ENCODE measurements around the gene EMSY.
"Not testable (repeated sequence)": the region's sequence is repeated elsewhere in the genome, so short reads cannot be mapped to it uniquely, and the experiment has no call there.

The EMSY gene, protein sequence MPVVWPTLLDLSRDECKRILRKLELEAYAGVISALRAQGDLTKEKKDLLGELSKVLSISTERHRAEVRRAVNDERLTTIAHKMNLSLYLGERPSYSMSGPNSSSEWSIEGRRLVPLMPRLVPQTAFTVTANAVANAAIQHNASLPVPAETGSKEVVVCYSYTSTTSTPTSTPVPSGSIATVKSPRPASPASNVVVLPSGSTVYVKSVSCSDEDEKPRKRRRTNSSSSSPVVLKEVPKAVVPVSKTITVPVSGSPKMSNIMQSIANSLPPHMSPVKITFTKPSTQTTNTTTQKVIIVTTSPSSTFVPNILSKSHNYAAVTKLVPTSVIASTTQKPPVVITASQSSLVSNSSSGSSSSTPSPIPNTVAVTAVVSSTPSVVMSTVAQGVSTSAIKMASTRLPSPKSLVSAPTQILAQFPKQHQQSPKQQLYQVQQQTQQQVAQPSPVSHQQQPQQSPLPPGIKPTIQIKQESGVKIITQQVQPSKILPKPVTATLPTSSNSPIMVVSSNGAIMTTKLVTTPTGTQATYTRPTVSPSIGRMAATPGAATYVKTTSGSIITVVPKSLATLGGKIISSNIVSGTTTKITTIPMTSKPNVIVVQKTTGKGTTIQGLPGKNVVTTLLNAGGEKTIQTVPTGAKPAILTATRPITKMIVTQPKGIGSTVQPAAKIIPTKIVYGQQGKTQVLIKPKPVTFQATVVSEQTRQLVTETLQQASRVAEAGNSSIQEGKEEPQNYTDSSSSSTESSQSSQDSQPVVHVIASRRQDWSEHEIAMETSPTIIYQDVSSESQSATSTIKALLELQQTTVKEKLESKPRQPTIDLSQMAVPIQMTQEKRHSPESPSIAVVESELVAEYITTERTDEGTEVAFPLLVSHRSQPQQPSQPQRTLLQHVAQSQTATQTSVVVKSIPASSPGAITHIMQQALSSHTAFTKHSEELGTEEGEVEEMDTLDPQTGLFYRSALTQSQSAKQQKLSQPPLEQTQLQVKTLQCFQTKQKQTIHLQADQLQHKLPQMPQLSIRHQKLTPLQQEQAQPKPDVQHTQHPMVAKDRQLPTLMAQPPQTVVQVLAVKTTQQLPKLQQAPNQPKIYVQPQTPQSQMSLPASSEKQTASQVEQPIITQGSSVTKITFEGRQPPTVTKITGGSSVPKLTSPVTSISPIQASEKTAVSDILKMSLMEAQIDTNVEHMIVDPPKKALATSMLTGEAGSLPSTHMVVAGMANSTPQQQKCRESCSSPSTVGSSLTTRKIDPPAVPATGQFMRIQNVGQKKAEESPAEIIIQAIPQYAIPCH (N-terminal part only)

DNA sequence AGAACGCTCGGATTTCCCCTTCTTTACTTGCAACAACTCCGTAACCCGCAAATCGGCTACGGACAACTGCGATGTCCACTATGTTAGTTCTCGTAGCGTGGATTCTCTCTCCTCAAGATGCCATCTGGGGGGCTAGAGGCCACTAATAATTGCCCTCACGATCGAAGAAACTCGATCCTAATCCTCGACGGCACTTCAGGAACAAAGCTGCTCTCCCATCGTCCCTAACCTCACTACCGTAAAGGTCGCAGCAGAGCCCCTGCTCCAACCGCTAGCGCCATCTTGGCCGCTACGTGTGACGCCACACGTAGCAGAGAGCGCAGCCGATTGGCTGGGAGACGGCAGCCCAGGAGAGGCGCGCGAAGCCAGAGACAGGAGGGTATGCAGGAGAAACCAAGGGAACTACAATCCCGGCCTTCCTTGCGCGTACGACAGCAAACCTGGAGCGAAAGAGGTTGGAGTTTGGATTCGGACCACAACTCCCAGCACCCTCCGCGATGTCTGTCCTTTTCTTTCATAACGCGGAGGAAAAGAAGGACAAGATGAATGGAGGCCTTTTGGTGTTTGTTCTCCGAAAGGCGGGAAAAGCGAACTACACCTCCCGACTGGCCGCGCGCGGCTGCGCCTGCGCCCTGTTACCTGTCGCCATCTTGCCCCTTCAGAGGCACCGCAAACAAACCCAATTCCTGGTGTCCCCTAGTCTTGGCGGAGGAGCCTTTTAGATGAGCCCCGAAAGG, at the start of gene EMSY:
TSS of gene EMSY (plus strand) at position 635 of the 737 bp plus-strand sequence. CDS start 1,921 bp downstream, outside the sequence.
- Histone ChIP-seq H3K27ac (ENCODE audit: low read depth in 2 of 2, low read length in 2 of 2) (peak within 1 kb of the TSS; percentile 89 to 93), H3K27me3 (ENCODE audit: control insufficient read depth in 2 of 2, insufficient read depth in 2 of 2, low read length in 2 of 2) (no peaks in the 10 kb centered on the region), H3K36me3 (ENCODE audit: control insufficient read depth in 2 of 2, insufficient read depth in 2 of 2, low read length in 2 of 2) (peaks cover 7 to 18% of the 10 kb centered on the region in 2 donors), H3K9me3 (ENCODE audit: control insufficient read depth in 2 of 2, low read length in 2 of 2) (no peaks in the 10 kb centered on the region), H3K4me1 (ENCODE audit: control insufficient read depth in 2 of 2, insufficient read depth in 2 of 2, low read length in 2 of 2) (peaks cover 10 to 14% of the 10 kb centered on the region in 2 donors), H3K4me3 (ENCODE audit: low read length in 2 of 2) (peak within 1 kb of the TSS; percentile 97 to 100), H3K9ac (ENCODE audit: low read depth in 1 of 2, low read length in 2 of 2) (peak within 1 kb of the TSS; percentile 89 to 99)

DNA sequence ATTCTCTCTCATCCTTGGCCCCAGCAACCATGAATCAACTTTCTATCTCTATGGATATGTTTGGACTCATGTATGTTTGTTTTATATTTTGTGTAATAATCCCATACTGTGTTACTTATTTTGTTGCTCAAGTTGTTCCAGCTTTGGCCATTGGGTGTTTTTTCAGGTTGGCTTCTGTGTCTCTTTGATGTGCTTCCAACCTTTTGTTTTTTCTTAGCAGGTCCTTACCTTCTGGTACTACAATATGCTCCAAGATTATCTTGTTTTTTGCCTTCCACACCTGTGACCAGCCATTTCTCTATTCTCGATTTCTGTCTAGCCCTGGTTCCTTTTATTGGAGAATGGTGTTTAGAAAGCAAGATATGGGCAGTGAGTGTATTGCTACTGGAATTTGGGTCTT, 49.5 kb upstream of the EMSY start:
- Histone ChIP-seq H3K4me1 (ENCODE audit: control insufficient read depth in 2 of 2, insufficient read depth in 2 of 2, low read length in 2 of 2) (peaks cover 0 to 4% of the 10 kb centered on the region in 2 donors), H3K27ac (ENCODE audit: low read depth in 2 of 2, low read length in 2 of 2) (no peak overlapping the region), H3K36me3 (ENCODE audit: control insufficient read depth in 2 of 2, insufficient read depth in 2 of 2, low read length in 2 of 2) (no peaks in the 10 kb centered on the region), H3K9me3 (ENCODE audit: control insufficient read depth in 2 of 2, low read length in 2 of 2) (no peaks in the 10 kb centered on the region), H3K9ac (ENCODE audit: low read depth in 1 of 2, low read length in 2 of 2) (no peak overlapping the region), H3K27me3 (ENCODE audit: control insufficient read depth in 2 of 2, insufficient read depth in 2 of 2, low read length in 2 of 2) (no peaks in the 10 kb centered on the region), H3K4me3 (ENCODE audit: low read length in 2 of 2) (no peak overlapping the region)

DNA sequence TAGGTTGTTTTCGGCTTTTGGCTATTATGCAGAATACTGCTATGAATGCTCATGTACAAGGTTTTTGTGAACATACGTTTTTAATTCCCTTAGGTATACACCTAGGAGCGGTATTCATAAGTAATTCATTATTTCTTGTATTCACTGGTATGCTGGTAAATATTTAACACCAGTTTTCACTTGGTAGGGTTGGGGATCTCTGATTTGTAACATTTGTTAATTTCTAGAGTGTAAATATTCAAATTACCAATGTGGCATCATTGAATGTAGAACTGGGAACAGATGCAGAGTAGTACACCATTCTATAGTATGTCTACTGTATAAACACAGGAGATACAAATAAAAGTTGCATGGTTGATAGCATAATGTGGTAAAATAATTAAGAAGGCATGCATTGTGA, 47.4 kb upstream of the EMSY start:
- Histone ChIP-seq H3K4me1 (ENCODE audit: control insufficient read depth in 2 of 2, insufficient read depth in 2 of 2, low read length in 2 of 2) (no peaks in the 10 kb centered on the region), H3K36me3 (ENCODE audit: control insufficient read depth in 2 of 2, insufficient read depth in 2 of 2, low read length in 2 of 2) (no peaks in the 10 kb centered on the region), H3K27me3 (ENCODE audit: control insufficient read depth in 2 of 2, insufficient read depth in 2 of 2, low read length in 2 of 2) (no peaks in the 10 kb centered on the region), H3K4me3 (ENCODE audit: low read length in 2 of 2) (no peak overlapping the region), H3K9ac (ENCODE audit: low read depth in 1 of 2, low read length in 2 of 2) (no peak overlapping the region), H3K9me3 (ENCODE audit: control insufficient read depth in 2 of 2, low read length in 2 of 2) (no peaks in the 10 kb centered on the region), H3K27ac (ENCODE audit: low read depth in 2 of 2, low read length in 2 of 2) (no peak overlapping the region)

DNA sequence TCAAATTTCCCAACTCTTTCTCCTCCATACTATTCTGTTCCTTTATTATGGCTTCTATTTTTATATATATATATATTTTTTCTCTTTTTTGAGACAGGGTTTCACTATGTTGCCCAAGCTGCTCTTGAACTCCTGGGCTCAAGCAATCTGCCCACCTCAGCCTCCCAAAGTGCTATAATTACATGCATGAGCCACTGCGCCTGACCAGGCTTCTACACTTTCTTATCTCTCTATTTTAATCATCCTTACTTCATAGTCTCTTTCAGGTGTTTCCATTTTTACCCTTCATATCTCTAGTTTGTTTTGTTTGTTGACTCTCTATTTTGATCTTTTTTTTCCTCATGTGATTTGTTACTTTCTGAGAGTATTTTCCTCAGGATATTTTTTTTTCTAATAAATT, 43.9 kb upstream of the EMSY start:
- Histone ChIP-seq H3K9ac (ENCODE audit: low read depth in 1 of 2, low read length in 2 of 2) (no peak overlapping the region), H3K9me3 (ENCODE audit: control insufficient read depth in 2 of 2, low read length in 2 of 2) (no peaks in the 10 kb centered on the region), H3K27ac (ENCODE audit: low read depth in 2 of 2, low read length in 2 of 2) (no peak overlapping the region), H3K27me3 (ENCODE audit: control insufficient read depth in 2 of 2, insufficient read depth in 2 of 2, low read length in 2 of 2) (no peaks in the 10 kb centered on the region), H3K4me3 (ENCODE audit: low read length in 2 of 2) (no peak overlapping the region), H3K36me3 (ENCODE audit: control insufficient read depth in 2 of 2, insufficient read depth in 2 of 2, low read length in 2 of 2) (no peaks in the 10 kb centered on the region), H3K4me1 (ENCODE audit: control insufficient read depth in 2 of 2, insufficient read depth in 2 of 2, low read length in 2 of 2) (no peaks in the 10 kb centered on the region)

DNA sequence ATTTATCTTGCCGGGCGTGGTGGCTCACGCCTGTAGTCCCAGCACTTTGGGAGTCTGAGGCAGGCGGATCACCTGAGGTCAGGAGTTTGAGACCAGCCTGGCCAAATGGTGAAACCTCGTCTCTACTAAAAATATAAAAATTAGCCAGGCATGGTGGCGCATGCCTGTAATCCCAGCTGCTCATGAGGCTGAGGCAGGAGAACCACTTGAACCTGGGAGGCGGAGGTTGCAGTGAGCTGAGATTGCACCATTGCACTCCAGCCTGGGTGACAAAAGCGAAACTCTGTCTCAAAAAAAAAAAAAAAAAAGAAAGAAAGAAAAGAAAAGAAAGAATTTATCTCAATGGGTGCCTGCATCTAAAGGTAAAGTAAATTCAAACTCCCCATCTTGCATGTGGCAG, 43.3 kb upstream of the EMSY start:
- H3K9me3 ChIP-seq (ENCODE audit: control insufficient read depth in 2 of 2, low read length in 2 of 2); H3K9ac ChIP-seq (ENCODE audit: low read depth in 1 of 2, low read length in 2 of 2); H3K36me3 ChIP-seq (ENCODE audit: control insufficient read depth in 2 of 2, insufficient read depth in 2 of 2, low read length in 2 of 2); H3K27ac ChIP-seq (ENCODE audit: low read depth in 2 of 2, low read length in 2 of 2); H3K27me3 ChIP-seq (ENCODE audit: control insufficient read depth in 2 of 2, insufficient read depth in 2 of 2, low read length in 2 of 2); H3K4me3 ChIP-seq (ENCODE audit: low read length in 2 of 2); H3K4me1 ChIP-seq (ENCODE audit: control insufficient read depth in 2 of 2, insufficient read depth in 2 of 2, low read length in 2 of 2): not testable (repeated sequence)

DNA sequence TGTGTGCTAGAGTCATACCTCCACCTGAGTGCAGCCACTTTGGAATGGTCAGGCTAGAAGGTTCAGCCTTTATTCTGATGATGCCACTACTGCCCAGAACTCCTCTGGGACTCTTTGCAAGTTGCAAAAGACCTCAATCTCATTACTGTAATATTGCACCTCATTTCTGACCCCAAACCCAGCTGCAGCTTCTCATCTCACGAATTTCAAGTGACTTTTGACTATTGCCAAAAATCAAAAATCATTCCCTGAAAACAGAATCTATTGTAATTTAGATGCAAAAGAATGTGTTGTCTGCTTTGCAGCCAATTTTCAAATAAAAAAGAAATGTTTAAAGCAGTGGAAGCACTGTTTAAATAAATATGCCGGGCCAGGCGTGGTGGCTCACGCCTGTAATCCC, 38.5 kb upstream of the EMSY start:
- Histone ChIP-seq H3K4me3 (ENCODE audit: low read length in 2 of 2) (no peak overlapping the region), H3K9ac (ENCODE audit: low read depth in 1 of 2, low read length in 2 of 2) (no peak overlapping the region), H3K36me3 (ENCODE audit: control insufficient read depth in 2 of 2, insufficient read depth in 2 of 2, low read length in 2 of 2) (no peaks in the 10 kb centered on the region), H3K27me3 (ENCODE audit: control insufficient read depth in 2 of 2, insufficient read depth in 2 of 2, low read length in 2 of 2) (no peaks in the 10 kb centered on the region), H3K9me3 (ENCODE audit: control insufficient read depth in 2 of 2, low read length in 2 of 2) (no peaks in the 10 kb centered on the region), H3K27ac (ENCODE audit: low read depth in 2 of 2, low read length in 2 of 2) (no peak overlapping the region), H3K4me1 (ENCODE audit: control insufficient read depth in 2 of 2, insufficient read depth in 2 of 2, low read length in 2 of 2) (no peaks in the 10 kb centered on the region)

DNA sequence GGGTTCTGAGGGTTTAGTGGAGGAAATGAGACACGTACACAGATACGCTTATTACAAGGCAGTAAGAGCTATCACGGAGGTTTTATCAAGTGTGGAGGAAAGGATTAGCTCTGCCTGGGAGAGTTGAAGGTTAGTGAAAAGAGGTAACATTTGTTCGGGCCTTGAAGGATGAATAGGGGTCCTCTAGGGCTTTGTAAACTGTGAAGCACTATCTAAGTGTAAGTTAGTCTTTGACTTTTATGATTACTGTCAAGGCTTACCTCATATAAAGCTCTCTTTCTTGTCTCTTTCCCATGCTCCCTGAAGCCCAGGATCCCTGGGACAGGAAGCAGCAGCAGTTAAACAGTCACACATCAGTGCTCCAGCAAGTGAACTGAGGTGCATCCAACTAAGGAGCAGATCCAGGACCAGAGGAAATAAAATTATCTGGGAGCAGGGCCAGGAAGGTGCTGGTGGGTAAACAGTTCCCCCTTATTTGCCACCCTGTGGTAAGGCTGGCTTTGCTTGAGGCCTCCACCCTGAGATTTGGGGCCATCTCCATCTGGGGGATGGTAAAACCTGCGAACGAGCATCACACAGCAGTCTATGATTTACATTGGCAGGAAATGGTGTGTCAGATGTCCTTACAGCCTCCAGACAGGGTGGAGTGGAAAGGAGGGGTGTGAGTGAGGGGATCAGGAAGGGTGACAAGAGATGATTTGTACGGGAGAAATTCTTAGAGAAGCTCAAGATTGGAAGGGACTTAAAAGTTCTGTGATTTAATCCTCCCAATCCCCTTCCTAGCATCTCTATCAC, 36.5 kb upstream of the EMSY start:
- H3K9me3 ChIP-seq (ENCODE audit: control insufficient read depth in 2 of 2, low read length in 2 of 2) = no peaks in the 10 kb centered on the region
- no peaks in the 10 kb centered on the region for H3K27me3 ChIP-seq (ENCODE audit: control insufficient read depth in 2 of 2, insufficient read depth in 2 of 2, low read length in 2 of 2)
- H3K9ac ChIP-seq (ENCODE audit: low read depth in 1 of 2, low read length in 2 of 2) = no peak overlapping the region
- H3K36me3 ChIP-seq (ENCODE audit: control insufficient read depth in 2 of 2, insufficient read depth in 2 of 2, low read length in 2 of 2) = no peaks in the 10 kb centered on the region
- no peak overlapping the region for H3K27ac ChIP-seq (ENCODE audit: low read depth in 2 of 2, low read length in 2 of 2)
- H3K4me3 ChIP-seq (ENCODE audit: low read length in 2 of 2) = no peak overlapping the region
- H3K4me1 ChIP-seq (ENCODE audit: control insufficient read depth in 2 of 2, insufficient read depth in 2 of 2, low read length in 2 of 2) = no peaks in the 10 kb centered on the region

DNA sequence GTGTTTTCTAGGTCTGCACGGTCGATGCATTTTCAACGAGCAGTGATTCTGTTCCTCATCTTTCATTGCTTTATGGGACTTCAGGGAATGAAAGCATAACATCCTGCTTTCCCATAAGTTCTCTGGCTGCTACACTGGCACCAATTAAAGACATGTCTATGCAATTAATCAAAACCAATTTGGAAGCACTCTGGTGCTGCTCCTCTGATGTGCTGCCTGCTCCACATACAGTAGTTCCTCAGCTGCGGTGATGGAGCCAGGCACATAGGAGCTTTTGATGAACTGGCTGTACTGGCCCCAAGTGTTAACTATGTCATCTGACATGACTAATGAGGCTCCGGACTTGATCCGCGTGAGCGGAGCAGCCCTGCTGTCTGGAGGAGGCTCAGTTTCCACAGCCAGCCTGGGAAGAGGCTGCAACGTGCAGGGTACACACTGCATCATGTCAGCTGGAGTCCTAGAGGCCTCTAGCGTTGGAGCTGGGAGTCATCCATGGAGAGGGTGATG, 33.9 kb upstream of the EMSY start:
- H3K36me3 ChIP-seq (ENCODE audit: control insufficient read depth in 2 of 2, insufficient read depth in 2 of 2, low read length in 2 of 2) = no peaks in the 10 kb centered on the region
- no peak overlapping the region for H3K4me3 ChIP-seq (ENCODE audit: low read length in 2 of 2)
- no peaks in the 10 kb centered on the region for H3K4me1 ChIP-seq (ENCODE audit: control insufficient read depth in 2 of 2, insufficient read depth in 2 of 2, low read length in 2 of 2)
- no peaks in the 10 kb centered on the region for H3K27me3 ChIP-seq (ENCODE audit: control insufficient read depth in 2 of 2, insufficient read depth in 2 of 2, low read length in 2 of 2)
- H3K9ac ChIP-seq (ENCODE audit: low read depth in 1 of 2, low read length in 2 of 2) = no peak overlapping the region
- H3K27ac ChIP-seq (ENCODE audit: low read depth in 2 of 2, low read length in 2 of 2) = no peak overlapping the region
- H3K9me3 ChIP-seq (ENCODE audit: control insufficient read depth in 2 of 2, low read length in 2 of 2) = no peaks in the 10 kb centered on the region

DNA sequence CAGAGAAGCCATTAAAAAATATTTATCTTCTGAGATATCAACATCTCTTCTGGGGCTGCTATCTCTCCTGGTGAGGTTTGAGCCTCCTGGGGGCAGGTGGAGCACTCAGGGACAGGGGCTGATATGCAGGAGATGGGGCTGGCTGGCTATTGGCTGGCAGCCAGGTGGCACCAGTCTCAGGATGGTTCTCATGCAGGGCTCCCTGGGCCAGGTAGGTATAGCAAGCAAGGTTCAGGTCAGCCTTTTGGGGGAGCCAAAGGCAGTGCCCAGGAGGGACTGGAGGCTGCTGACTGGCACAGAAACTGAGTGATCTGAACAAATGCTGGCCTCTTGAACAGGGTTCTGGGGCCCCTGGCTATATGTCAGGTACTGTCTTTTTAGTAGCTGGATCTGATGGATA, 29.7 kb upstream of the EMSY start:
- no peaks in the 10 kb centered on the region for H3K27me3 ChIP-seq (ENCODE audit: control insufficient read depth in 2 of 2, insufficient read depth in 2 of 2, low read length in 2 of 2)
- H3K27ac ChIP-seq (ENCODE audit: low read depth in 2 of 2, low read length in 2 of 2) = no peak overlapping the region
- no peaks in the 10 kb centered on the region for H3K4me1 ChIP-seq (ENCODE audit: control insufficient read depth in 2 of 2, insufficient read depth in 2 of 2, low read length in 2 of 2)

More for the DNA sequence above, 29.7 kb upstream of the EMSY start:
- Histone ChIP-seq H3K36me3 (ENCODE audit: control insufficient read depth in 2 of 2, insufficient read depth in 2 of 2, low read length in 2 of 2) (no peaks in the 10 kb centered on the region), H3K9me3 (ENCODE audit: control insufficient read depth in 2 of 2, low read length in 2 of 2) (no peaks in the 10 kb centered on the region), H3K9ac (ENCODE audit: low read depth in 1 of 2, low read length in 2 of 2) (no peak overlapping the region), H3K4me3 (ENCODE audit: low read length in 2 of 2) (no peak overlapping the region)

Measured in mucosa of rectum (tissue), 2 donors.